Activated CD8-positive, alpha-beta memory T cell treated with anti-CD3 and anti-CD28 coated beads for 1 hour (primary cell): Measurements from ENCODE around the gene SLTM.
A peak's percentile ranks its signal among the peaks of the same experiment; 100 is the strongest.
"Not testable (repeated sequence)": the region's sequence is repeated elsewhere in the genome, so short reads cannot be mapped to it uniquely, and the experiment has no call there.

Experiments used
- DNase-seq, 2 donors: peaks; one replicate each; pipeline ENCODE4 v3.0.0-alpha.2; 2020; ENCODE audit warnings: low read depth in 1 of 2; ENCODE audit errors: extremely low read depth in 1 of 2

SLTM gene

DNA sequence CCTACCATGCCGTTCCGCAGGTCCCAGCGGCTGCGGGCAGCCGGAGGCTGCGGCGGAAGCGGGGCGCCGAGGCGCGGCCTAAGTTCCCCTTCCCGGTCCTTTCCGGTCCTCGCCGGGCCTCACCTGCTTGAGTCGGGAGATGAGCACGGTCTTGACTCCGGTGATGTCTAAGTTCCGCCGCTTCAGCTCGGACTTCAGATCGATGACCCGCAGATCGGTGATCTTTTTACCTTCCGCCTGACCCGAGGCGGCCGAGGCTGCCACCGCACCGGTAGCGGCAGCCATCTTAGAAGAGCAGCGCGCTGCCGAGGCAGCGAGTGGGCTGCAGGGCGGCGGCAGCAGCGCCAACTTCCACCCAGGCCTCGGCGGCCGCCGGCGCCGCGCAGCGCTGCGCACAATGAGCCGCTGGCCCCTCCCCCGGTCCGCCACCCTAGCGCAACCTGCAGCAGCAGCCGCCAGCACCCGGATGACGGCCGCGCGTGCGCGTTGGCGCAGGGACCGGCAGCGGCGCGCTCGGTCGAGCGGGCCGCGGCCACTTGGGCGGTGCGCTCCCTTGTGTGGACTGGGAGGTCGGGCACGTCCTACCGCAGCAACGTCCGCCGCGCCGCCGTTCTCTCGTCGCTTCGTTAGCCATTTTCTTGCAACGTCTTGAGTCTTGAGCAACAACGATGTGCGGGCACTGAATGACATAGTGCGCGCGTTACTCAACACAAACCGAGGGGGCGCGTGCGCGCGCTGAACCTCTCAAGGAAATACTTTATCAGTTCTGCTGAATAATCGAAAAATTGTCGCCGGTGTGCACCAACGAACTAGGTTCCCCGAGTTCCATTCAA, at the start of gene SLTM:
Gene SLTM (minus strand): TSS at position 399 of the 833 bp plus-strand sequence. CDS start 114 bp downstream, at position 285.
- peak; percentile 83 to 89 for DNase-seq

DNA sequence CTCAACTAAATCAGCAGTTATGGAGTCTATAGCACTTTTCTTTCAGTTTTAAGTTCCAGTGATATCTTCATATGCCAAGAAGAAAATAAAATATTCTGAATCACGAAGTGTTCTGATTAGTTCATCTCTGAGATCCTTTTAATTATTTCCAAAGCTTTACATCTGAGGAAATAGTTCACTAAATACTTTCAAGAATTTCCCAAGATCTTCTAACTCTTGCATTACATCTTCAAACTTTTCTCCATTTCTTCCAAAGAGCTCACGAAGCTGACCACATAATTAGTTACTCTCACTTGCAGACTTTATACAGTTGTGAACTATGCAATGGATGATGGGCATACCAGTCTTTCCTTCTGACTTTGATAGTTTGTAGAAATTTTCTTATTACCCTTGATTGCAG, 49.8 kb upstream of the SLTM start:
- no peak for DNase-seq

- no peak for DNase-seq
Measured at GRCh38 chr15:58981808-58982475, 48.5 kb upstream of the SLTM start.

GRCh38 chr15:58980351-58980939, 47.0 kb upstream of the SLTM start:
- no peak for DNase-seq

DNA sequence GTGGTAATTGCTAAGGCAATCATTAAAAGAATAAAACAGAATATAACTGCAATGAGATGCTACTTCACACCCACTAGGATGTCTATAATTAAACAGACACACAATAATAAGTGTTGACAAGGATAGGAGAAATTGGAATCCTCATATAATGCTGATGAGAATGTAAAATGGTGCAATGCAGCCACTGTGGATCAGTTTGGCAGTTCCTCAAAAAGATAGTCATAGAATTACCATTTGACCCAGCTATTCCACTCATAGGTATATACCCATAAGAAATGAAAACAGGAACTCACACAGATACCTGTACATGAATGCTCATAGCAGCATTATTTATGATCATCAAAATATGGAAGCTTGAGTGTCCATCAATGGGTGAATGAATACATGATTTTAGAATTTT, 44.4 kb upstream of the SLTM start:
- DNase-seq = no peak

GRCh38 chr15:58967479-58967878, 34.0 kb upstream of the SLTM start:
- DNase-seq = no peak

- DNase-seq = no peak
Measured at GRCh38 chr15:58966698-58967097, 33.2 kb upstream of the SLTM start.

DNA sequence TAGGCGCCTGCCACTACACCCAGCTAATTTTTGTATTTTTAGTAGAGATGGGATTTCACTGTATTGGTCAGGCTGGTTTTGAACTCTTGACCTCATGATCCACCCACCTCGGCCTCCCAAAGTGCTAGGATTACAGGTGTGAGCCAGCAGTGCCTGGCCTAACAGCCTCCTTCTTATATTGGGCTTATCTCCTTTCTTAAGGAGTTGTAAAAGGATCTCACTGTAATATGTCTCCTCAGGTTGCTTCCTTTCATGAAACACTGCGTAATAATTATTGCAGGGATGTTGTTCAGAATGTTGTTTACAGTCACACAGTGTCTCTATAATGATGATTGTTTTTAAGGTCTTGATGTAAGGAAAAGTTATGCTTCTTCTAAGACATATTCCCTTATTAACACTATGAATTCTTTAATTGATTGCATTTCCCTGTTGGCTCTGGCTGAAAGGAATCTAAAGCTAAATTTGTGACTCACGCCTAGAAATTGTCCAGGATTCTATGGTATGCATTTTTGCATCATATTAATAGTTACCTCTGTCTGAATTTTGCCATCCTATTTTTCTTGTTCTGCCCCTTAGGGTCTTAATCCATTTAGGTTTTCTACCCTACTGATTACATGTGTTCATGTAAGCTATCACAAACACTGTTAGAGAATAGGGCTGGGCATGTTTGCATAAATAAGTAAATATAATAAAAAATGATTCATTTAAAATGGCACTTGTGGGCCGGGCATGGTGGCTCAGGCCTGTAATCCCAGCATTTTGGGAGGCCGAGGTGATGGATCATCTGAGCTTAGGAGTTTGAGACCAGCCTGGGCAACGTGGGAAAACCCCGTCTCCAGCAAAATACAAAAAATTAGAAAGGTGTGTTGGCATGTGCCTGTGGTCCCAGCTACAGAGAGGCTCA, 29.4 kb upstream of the SLTM start:
- DNase-seq = no peak

DNA sequence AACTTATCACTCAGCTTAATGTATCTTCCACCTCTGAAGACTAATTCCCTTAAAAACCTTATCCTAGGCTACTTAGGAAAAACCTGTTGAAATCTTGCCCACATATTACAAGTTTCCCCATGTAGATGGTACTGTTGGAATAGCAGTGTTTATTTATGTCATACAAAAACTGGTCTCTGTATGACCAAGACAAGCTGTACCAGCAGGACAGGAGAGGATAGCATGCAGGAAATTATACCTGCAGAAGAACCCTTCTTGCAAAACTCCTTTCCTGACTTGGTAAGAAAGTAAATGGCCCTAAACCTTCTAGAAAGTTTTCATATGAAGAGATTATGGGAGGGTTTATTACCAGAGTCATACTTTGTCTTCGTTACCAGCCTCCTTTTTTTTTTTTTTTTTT, 28.7 kb upstream of the SLTM start:
- no peak for DNase-seq

GRCh38 chr15:58958811-58959210, 25.3 kb upstream of the SLTM start:
- no peak for DNase-seq

GRCh38 chr15:58957101-58957973, 23.9 kb upstream of the SLTM start:
- DNase-seq = peak; percentile 18 to 23

DNA sequence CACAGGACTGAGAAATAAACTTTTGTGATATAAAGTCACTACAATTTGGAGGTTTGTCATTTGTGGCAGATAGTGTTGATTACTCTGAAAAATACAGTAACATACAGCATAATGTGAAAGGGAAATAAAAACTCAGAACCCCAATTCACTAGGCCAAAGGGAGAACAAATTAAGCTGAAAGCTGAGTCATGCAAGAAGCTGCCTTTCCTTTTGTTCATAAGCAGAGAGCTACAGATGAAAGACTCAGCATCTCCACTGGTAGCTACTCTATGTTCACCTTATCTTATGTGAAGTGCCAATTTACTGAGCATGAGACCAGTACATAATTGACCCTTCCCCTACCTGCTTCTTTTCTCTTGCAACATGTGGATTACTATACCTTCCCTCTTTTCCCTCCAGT, 19.3 kb upstream of the SLTM start:
- no peak for DNase-seq

DNA sequence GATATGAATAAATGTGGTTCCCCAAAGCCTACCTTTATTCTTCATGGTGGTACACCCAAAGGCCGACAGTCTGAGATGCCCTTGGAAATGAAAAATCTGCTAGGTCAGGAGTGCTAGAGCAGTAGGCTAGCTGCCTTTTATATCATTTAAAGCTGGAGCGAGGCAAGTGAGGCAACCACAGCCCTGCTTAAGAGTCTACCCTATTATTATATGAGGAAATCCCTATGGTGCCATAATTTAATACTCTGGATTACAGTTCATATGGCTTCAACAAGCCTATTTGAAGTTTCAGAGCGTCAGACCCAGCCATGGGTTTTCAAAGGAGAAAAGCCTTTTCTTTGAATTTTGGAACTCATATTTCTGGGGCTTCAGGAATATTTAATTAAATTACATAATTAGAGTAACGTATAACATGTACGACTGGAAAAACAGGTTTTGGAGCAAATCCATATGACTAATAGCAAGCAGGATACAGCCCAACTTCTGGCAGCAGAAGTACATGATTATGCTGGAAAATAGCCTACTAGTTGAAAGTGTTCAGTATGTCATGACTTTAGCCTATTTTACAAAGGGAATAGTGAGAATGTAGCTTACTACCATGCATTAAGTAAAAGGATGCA, 18.0 kb upstream of the SLTM start:
- no peak for DNase-seq

DNA sequence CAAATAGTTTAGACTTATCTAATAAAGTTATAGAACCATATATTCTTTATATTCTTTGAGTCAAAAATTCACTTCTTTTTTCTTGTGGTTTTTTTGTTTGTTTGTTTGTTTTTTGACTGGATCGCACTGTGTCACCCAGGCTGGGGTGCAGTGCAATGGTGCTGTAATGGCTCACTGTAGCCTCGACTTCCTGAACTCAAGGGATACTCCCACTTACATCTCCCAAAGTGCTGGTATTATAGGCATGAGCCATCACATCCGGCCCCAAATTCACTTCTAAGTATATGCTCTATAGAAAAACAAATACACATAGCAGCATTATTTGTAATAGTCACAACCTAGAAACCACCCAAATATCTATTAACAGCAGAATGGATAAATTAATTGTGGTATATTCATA, 13.7 kb upstream of the SLTM start:
- no peak for DNase-seq

DNA sequence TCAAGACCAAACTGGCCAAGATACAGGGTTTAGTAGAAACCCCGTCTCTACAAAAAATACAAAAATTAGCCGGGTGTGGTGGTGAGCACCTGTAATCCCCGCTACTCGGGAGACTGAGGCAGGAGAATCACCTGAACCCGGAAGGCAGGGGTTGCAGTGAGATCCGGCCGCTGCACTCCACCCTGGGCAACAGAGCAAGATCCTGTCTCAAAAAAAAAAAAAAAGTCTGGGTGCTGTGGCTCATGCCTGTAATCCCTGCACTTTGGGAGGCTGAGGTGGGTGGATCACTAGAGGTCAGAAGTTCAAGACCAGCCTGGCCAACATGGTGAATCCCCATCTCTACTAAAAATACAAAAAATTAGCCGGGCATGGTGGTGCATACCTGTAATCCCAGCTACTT, 1.5 kb upstream of the SLTM start:
- DNase-seq = not testable (repeated sequence)

GRCh38 chr15:58934521-58934920, 1.0 kb upstream of the SLTM start:
- no peak for DNase-seq

DNA sequence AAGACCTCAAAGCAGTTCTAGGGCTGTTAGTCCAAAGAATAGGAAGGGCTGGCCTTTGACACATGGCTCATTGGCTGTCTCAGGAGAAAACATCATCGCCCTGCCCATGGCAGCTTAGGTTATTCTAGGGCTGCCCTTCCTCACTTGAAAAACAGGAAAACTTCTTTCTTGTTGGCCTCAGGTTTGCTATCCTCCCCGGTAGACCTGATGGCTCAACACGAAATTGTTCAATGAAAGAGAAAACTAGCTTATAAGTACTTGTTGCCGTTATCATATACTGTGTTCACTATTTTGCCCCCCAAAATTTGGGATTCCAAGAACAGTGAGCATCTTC, 602 bp upstream of the SLTM start:
- no peak for DNase-seq

- no peak for DNase-seq
Measured at GRCh38 chr15:58932710-58933280, 684 bp downstream of the SLTM start.

DNA sequence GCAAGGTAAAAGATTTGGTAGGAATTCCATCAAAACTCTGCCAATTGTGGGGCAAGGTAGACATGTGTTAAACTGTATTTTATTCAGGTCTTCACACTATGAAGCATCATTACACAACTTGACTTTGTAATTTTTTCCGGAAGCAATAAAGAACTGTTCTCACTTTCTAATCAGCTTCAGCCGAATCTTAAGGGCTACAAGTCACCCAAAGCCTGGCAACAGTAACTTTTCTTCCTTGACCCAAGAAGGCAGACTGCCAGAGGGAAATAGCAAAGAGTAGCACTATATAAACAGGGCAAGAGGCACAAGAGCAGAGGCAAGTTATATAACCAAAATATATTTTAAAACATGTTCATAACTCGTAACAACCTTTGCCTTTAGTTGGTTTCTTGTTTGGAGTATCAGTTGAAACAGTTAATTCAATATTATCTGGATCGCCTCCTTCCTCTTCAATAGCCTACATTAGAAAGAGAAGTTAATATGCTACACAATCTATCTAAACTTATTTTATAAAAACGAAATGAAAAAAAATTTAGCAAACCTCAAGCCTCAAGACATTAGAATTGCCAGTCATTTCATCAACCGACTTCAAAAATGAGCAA, 1.4 kb downstream of the SLTM start:
- DNase-seq = no peak
